GM11168 (cell line): ENCODE data around the gene TMED4.

Experiments
- in situ Hi-C: fragments of 300-500 bp; cut with MboI; formaldehyde crosslinking; loops from one replicate; pipeline ENCODE4 v1.12.0; 2022; ENCODE audit warnings: low sequenced_read_pairs; ENCODE audit not compliant: unreplicated experiment

The TMED4 gene

GRCh38 chr7:44608916-44609648 is 27.1 kb upstream of the TMED4 start:
- in situ Hi-C loops, result no loop called here

GRCh38 chr7:44607141-44608068 is 25.4 kb upstream of the TMED4 start:
- in situ Hi-C loops, result no loop called here

- in situ Hi-C loops, result no loop called here
Observed at GRCh38 chr7:44606341-44607140, 24.5 kb upstream of the TMED4 start, which contains the start of gene OGDH. TSS of gene OGDH (plus strand) at chr7:44606627. CDS start at chr7:44624344, 17,717 bp downstream.

- in situ Hi-C loops, result no loop called here
Observed at GRCh38 chr7:44604941-44605340, 22.9 kb upstream of the TMED4 start.

GRCh38 chr7:44603193-44603592 is 21.2 kb upstream of the TMED4 start:
- in situ Hi-C loops, result no loop called here

GRCh38 chr7:44602576-44602910 is 20.5 kb upstream of the TMED4 start:
- in situ Hi-C loops, result no loop called here

GRCh38 chr7:44599222-44599621 is 17.2 kb upstream of the TMED4 start:
- in situ Hi-C loops, result loop anchor here (25.0 kb wide), 4 partner anchors 163 to 538 kb away; partner anchors contain the start of gene H2AZ2

- in situ Hi-C loops, result loop anchor here (25.0 kb wide), 4 partner anchors 165 to 540 kb away; partner anchors contain the start of gene H2AZ2
Observed at GRCh38 chr7:44597181-44597580, 15.2 kb upstream of the TMED4 start.

- in situ Hi-C loops, result loop anchor here (25.0 kb wide), 4 partner anchors 166 to 541 kb away; partner anchors contain the start of gene H2AZ2
Observed at GRCh38 chr7:44595934-44596635, 14.1 kb upstream of the TMED4 start.

- in situ Hi-C loops, result loop anchor here (25.0 kb wide), 4 partner anchors 171 to 546 kb away; partner anchors contain the start of gene H2AZ2
Observed at GRCh38 chr7:44590910-44591309, 8.9 kb upstream of the TMED4 start.

GRCh38 chr7:44587843-44588711 is 6.0 kb upstream of the TMED4 start:
- in situ Hi-C loops, result loop anchor here (25.0 kb wide), 4 partner anchors 174 to 549 kb away; partner anchors contain the start of gene H2AZ2

- in situ Hi-C loops, result loop anchor here (25.0 kb wide), 4 partner anchors 179 to 554 kb away; partner anchors contain the start of gene H2AZ2
Observed at GRCh38 chr7:44583146-44583865, 1.3 kb upstream of the TMED4 start.

GRCh38 chr7:44580945-44581878 is 819 bp downstream of the TMED4 start:
- in situ Hi-C loops, result loop anchor here (25.0 kb wide), 4 partner anchors 181 to 556 kb away; partner anchors contain the start of gene H2AZ2

GRCh38 chr7:44576228-44576627 is 5.8 kb downstream of the TMED4 start:
- in situ Hi-C loops, result loop anchor here (25.0 kb wide), 4 partner anchors 186 to 561 kb away; partner anchors contain the start of gene H2AZ2

GRCh38 chr7:44575054-44575453 is 7.0 kb downstream of the TMED4 start:
- in situ Hi-C loops, result loop anchor here (25.0 kb wide), 4 partner anchors 187 to 562 kb away; partner anchors contain the start of gene H2AZ2

- in situ Hi-C loops, result no loop called here
Observed at GRCh38 chr7:44574287-44574872, 7.7 kb downstream of the TMED4 start.
